GM23338 (cell line): ENCODE data around the gene CYB561D1. TPM values are rescaled to one million over a fixed set of nuclear protein-coding genes. Genes with fewer than 3 reads are reported as not detected.

Experiments
- ATAC-seq: fragments of 200-7000 bp; cut with Tn5 transposase; 3 replicates; pipeline ENCODE4 v1.9.1; 2020
- DNase-seq: peaks from one replicate; pipeline ENCODE4 v3.0.0-alpha.2; 2015; ENCODE audit warnings: low spot score
- H2AFZ ChIP-seq: fragments of 200-600 bp; sonication (generic); 2 replicates; pipeline ENCODE4 v1.8.0; 2016; ENCODE audit warnings: antibody characterized with exemption, mild to moderate bottlenecking, moderate library complexity
- H3F3A ChIP-seq: fragments of 200-600 bp; sonication (generic); replicated peaks from 2 replicates; pipeline ENCODE4 v1.8.0; 2017; ENCODE audit warnings: antibody characterized with exemption, mixed run types, low read depth
- H3K27ac ChIP-seq: fragments of 200-600 bp; sonication (generic); 2 replicates; pipeline ENCODE4 v1.6.1; 2016; ENCODE audit warnings: low read depth
- H3K27me3 ChIP-seq: fragments of 200-600 bp; sonication (generic); 2 replicates; pipeline ENCODE4 v1.8.0; 2016; ENCODE audit warnings: mild to moderate bottlenecking, mixed run types, moderate library complexity; ENCODE audit not compliant: insufficient read depth
- H3K36me3 ChIP-seq: fragments of 200-600 bp; sonication (generic); 2 replicates; pipeline ENCODE4 v1.8.0; 2016; ENCODE audit warnings: mild to moderate bottlenecking; ENCODE audit not compliant: insufficient read depth
- H3K4me1 ChIP-seq: fragments of 200-600 bp; sonication (generic); 2 replicates; pipeline ENCODE4 v1.8.0; 2016; ENCODE audit warnings: mild to moderate bottlenecking, moderate library complexity; ENCODE audit not compliant: insufficient read depth
- H3K4me2 ChIP-seq: fragments of 200-600 bp; sonication (generic); 2 replicates; pipeline ENCODE4 v1.7.1; 2017; ENCODE audit warnings: mixed run types
- H3K4me3 ChIP-seq: fragments of 200-600 bp; sonication (generic); 2 replicates; pipeline ENCODE4 v1.6.1; 2016; ENCODE audit warnings: mixed run types
- H3K79me2 ChIP-seq: fragments of 200-600 bp; sonication (generic); replicated peaks from 2 replicates; pipeline ENCODE4 v1.8.0; 2017; ENCODE audit warnings: mild to moderate bottlenecking; ENCODE audit not compliant: insufficient read depth
- H3K9me2 ChIP-seq: fragments of 200-600 bp; sonication (generic); 2 replicates; pipeline ENCODE4 v1.8.0; 2017; ENCODE audit not compliant: insufficient read depth
- H4K20me1 ChIP-seq: fragments of 200-600 bp; sonication (generic); replicated peaks from 2 replicates; pipeline ENCODE4 v1.8.0; 2017; ENCODE audit warnings: mild to moderate bottlenecking; ENCODE audit not compliant: insufficient read depth
- H3K27ac Mint-ChIP-seq: 2 replicates; pipeline ENCODE4 v1.8.0; 2020; ENCODE audit warnings: inconsistent platforms, mild to moderate bottlenecking, moderate library complexity, mixed read lengths
- H3K27me3 Mint-ChIP-seq: 3 replicates; pipeline ENCODE4 v1.8.0; 2022; ENCODE audit warnings: low read depth, mild to moderate bottlenecking, moderate library complexity, mixed read lengths, inconsistent platforms; ENCODE audit not compliant: insufficient read depth, poor library complexity
- H3K36me3 Mint-ChIP-seq: 3 replicates; pipeline ENCODE4 v1.8.0; 2021; ENCODE audit warnings: low read depth, mild to moderate bottlenecking, inconsistent platforms, moderate library complexity, mixed read lengths
- H3K4me1 Mint-ChIP-seq: 3 replicates; pipeline ENCODE4 v1.8.0; 2020; ENCODE audit warnings: mild to moderate bottlenecking, inconsistent platforms, mixed read lengths
- H3K4me3 Mint-ChIP-seq: 3 replicates; pipeline ENCODE4 v1.8.0; 2021; ENCODE audit warnings: moderate library complexity, mild to moderate bottlenecking, inconsistent platforms, mixed read lengths
- H3K9me3 Mint-ChIP-seq: 3 replicates; pipeline ENCODE4 v1.8.0; 2020; ENCODE audit warnings: moderate library complexity, mild to moderate bottlenecking, inconsistent platforms, mixed read lengths
- CREB1 ChIP-seq: fragments of 250-450 bp; sonication (Bioruptor Pico); IDR thresholded peaks from 2 replicates; pipeline ENCODE4 v1.5.0; 2020; ENCODE audit warnings: low read depth, mild to moderate bottlenecking, moderate library complexity
- CTCF ChIP-seq, 2 experiments: fragments of 200-600 bp in 1 of 2; sonication (generic) in 1 of 2; conservative IDR thresholded peaks; 2 replicates each; pipeline versions ENCODE4 v1.5.1 to v1.6.1; 2016 to 2017; ENCODE audit warnings: antibody characterized with exemption in 2 of 2, low read depth in 2 of 2, mild to moderate bottlenecking in 2 of 2, moderate library complexity in 1 of 2
- ETS1 ChIP-seq: IDR thresholded peaks from 2 replicates; pipeline ENCODE4 v1.6.1; 2016; ENCODE audit warnings: antibody characterized with exemption
- EZH2 ChIP-seq: fragments of 200-600 bp; sonication (generic); IDR thresholded peaks from one replicate; pipeline ENCODE4 v1.8.0; 2017; ENCODE audit warnings: antibody characterized with exemption, mild to moderate bottlenecking, low read depth; ENCODE audit not compliant: unreplicated experiment
- EZH2phosphoT487 ChIP-seq: fragments of 200-600 bp; sonication (generic); IDR thresholded peaks from one replicate; pipeline ENCODE4 v1.8.1; 2018; ENCODE audit warnings: antibody characterized with exemption; ENCODE audit not compliant: unreplicated experiment
- JUNB ChIP-seq: IDR thresholded peaks from one replicate; pipeline ENCODE4 v1.6.1; 2016; ENCODE audit warnings: antibody characterized with exemption; ENCODE audit not compliant: unreplicated experiment
- NANOG ChIP-seq: IDR thresholded peaks from 2 replicates; pipeline ENCODE4 v1.6.1; 2016; ENCODE audit warnings: antibody characterized with exemption, borderline replicate concordance
- POLR2AphosphoS5 ChIP-seq: IDR thresholded peaks from 2 replicates; pipeline ENCODE4 v1.6.1; 2016; ENCODE audit warnings: antibody characterized with exemption, low read depth
- REST ChIP-seq: IDR thresholded peaks from one replicate; pipeline ENCODE4 v1.6.1; 2018; ENCODE audit warnings: antibody characterized with exemption; ENCODE audit not compliant: unreplicated experiment
- STAT1 ChIP-seq: IDR thresholded peaks from one replicate; pipeline ENCODE4 v1.6.1; 2016; ENCODE audit warnings: antibody characterized with exemption; ENCODE audit not compliant: unreplicated experiment
- ZNF114 ChIP-seq: fragments of 250-450 bp; sonication (Bioruptor Pico); IDR thresholded peaks from 2 replicates; pipeline ENCODE4 v1.5.0; 2020; ENCODE audit warnings: mild to moderate bottlenecking, moderate library complexity
- ZNF331 ChIP-seq: fragments of 250-450 bp; sonication (Bioruptor Pico); IDR thresholded peaks from 2 replicates; pipeline ENCODE4 v1.5.0; 2020; ENCODE audit warnings: low read depth, mild to moderate bottlenecking, moderate library complexity
- ZNF462 ChIP-seq: fragments of 250-450 bp; sonication (Bioruptor Pico); IDR thresholded peaks from 2 replicates; pipeline ENCODE4 v1.5.0; 2020; ENCODE audit warnings: mild to moderate bottlenecking, moderate library complexity
- polyA plus RNA-seq: library from polyadenylated mRNA; unstranded; fragments of >200 nt; fragmentation: Nextera tagmentation; extraction: Ambion mirVana; gene quantifications from 2 replicates; pipeline ENCODE4 v1.2.1, GENCODE V29; 2016
- total RNA-seq: library from RNA; depleted of rRNA; stranded (reverse); fragments of >200 nt; shearing (Covaris generic); gene quantifications from 2 replicates; pipeline ENCODE4 v1.2.3, GENCODE V29; 2014

The CYB561D1 gene
- total and polyA plus RNA-seq, 2 experiments from 2014 or later: 0.95 to 2.7 TPM

GRCh38 chr1:109535971-109536491 is 42.1 kb downstream of the CYB561D1 start:
- Mint-ChIP-seq H3K9me3 (no peaks in the 10 kb centered on the region), H3K4me3 (no peak overlapping the region), H3K36me3 (no peaks in the 10 kb centered on the region), H3K27ac (no peak overlapping the region), H3K27me3 (peaks cover 7% of the 10 kb centered on the region), H3K4me1 (peaks cover 7% of the 10 kb centered on the region)
- H4K20me1 ChIP-seq: no peaks in the 10 kb centered on the region
- no peak overlapping the region for H3K4me2 ChIP-seq
- no peaks in the 10 kb centered on the region for H3K36me3 ChIP-seq
- DNase-seq (no peak), ATAC-seq (no peak)
- H3K79me2 ChIP-seq: no peaks in the 10 kb centered on the region
- H3K4me1 ChIP-seq: peaks cover 4% of the 10 kb centered on the region; the same call in 1 of the 2 replicates
- H2AFZ ChIP-seq: no peak overlapping the region
- no peak overlapping the region for H3K4me3 ChIP-seq
- H3K27ac ChIP-seq: no peak overlapping the region
- no peaks in the 10 kb centered on the region for H3K27me3 ChIP-seq
- TF ChIP-seq ZNF114 (no peak), STAT1 (no peak), EZH2 (no peak), ETS1 (no peak), NANOG (no peak), POLR2AphosphoS5 (no peak), CREB1 (CRISPR knock-in tag) (no peak), JUNB (no peak), ZNF331 (CRISPR knock-in tag) (no peak), EZH2phosphoT487 (no peak), REST (no peak), CTCF (conservative IDR thresholded peaks at IDR 0.05; ENCODE audit: low read depth in 2 of 2) (no peak), ZNF462 (CRISPR knock-in tag) (no peak)
- H3F3A ChIP-seq: no peaks in the 10 kb centered on the region
- H3K9me2 ChIP-seq: no peaks in the 10 kb centered on the region
